Epithelial cell of esophagus (primary cell): ENCODE results near the gene BNIP1.

Experiments used
- DNase-seq: peaks from one replicate; pipeline ENCODE4 v3.0.0; 2010; ENCODE audit warnings: low read depth
- H3K4me3 ChIP-seq: 2 replicates; pipeline ENCODE4 v1.5.1; 2011; ENCODE audit warnings: mild to moderate bottlenecking, low read length, control low read depth
- CTCF ChIP-seq: IDR thresholded peaks from 2 replicates; pipeline ENCODE4 v1.5.1; 2011; ENCODE audit warnings: low read depth, mild to moderate bottlenecking, low read length, control low read depth, inconsistent platforms; ENCODE audit not compliant: insufficient read depth; ENCODE audit errors: missing control alignments

BNIP1 gene

GRCh38 chr5:173197375-173197891 is 53.1 kb downstream of the BNIP1 start:
- no peak overlapping the region for H3K4me3 ChIP-seq
- no peak for TF ChIP-seq CTCF
- no peak for DNase-seq

DNA sequence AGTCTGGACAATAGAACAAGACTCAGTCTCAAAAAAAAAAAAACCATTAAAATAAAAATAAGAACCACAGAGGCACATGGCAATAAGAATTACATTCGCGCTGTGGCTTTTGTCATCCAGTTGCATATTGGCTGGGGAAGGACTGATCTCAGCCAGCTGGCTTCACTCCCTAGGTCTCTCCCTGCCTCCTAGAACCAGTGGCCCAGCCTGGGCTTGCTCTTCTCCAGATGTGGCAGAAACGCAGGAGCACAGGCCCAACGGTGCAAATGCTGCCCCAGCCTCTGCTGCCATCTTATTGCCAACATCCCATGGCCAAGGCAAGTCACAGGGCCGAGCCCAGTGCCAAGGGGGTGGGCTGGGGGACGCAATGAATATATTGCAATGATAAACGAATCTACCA is 53.7 kb downstream of the BNIP1 start:
- H3K4me3 ChIP-seq = no peak overlapping the region
- DNase-seq = no peak

DNA sequence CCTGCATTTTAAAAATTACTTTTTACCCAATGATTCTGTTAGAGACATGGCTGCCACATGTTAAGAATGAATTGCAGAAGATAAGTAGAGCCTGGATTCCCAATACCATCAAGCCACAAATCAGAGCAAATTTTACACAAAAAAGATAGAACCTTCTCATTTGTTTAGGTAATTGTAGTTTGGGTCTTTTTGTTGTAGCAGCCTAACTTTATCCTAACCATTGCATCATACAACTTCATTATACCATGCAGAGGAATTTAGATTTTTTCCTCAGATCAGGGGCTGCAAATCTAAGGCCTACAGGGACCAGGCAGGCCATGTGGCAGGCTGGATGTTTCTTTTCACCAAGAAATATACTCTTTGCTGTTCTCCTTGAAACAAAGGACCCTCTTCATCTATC is 56.0 kb downstream of the BNIP1 start:
- H3K4me3 ChIP-seq = no peak overlapping the region
- DNase-seq = no peak
- no peak for TF ChIP-seq CTCF

More for the DNA sequence above, 53.7 kb downstream of the BNIP1 start:
- TF ChIP-seq CTCF = no peak

DNA sequence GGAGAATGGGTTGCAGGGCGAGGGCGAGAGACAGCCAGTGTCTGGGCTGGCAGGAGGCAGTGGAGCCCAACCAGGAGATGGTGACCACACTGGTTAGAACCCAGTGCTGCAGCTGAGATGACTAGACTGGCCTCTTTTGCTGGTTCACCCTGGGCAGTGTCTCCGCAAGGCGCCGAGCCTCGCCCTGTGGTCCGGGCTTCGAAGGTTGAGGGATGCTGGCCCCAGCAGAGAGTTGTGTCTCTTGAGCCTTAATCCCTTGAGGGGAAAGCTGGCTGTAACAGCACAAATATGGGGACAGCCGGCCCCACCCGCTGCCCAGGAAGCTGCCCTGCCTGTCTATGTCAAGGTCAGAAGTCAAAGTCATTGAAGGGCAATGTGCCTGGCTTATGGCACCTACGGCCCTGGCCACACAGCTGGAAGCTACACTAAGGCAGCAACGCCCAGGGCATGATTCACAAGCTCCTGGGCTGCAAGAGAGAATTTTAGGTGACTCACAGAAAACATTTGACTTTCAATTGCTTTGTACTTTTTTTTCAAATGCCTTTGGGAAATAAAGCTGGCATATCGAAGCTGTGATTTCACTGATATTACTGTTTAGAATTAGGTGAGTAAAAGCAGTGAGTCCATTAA is 57.4 kb downstream of the BNIP1 start:
- no peak for TF ChIP-seq CTCF
- no peak overlapping the region for H3K4me3 ChIP-seq
- peak; percentile 91 for DNase-seq

DNA sequence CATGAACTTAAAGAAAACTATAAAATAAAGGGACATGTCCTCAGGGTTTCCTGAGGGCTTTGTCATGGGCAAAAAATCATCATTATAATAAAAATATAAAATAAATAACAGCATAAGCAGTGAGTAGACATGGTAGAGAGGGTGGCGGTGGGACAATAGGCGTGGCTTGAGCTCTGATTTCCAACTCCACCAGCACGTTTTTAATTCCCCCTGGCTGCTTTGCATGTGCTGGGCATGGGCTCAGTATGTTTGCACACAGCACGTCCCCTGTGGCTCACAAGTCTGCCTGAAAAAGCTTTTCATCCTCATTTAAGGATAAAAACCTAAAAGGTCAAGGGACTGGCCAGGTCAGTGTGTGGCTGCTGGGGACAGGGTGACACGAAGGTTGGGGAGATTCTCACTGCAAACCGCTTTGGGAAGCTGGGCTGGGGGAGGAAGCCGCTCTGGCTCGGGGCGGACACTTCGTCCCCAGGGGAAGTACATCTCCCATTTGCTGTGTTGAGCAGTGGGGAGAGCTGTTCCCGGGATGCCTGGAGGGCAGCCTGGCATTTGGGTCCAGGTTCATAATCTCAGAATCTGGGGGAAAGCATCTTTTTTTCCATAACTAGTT is 58.0 kb downstream of the BNIP1 start:
- TF ChIP-seq CTCF = no peak
- DNase-seq = no peak
- H3K4me3 ChIP-seq = no peak overlapping the region

DNA sequence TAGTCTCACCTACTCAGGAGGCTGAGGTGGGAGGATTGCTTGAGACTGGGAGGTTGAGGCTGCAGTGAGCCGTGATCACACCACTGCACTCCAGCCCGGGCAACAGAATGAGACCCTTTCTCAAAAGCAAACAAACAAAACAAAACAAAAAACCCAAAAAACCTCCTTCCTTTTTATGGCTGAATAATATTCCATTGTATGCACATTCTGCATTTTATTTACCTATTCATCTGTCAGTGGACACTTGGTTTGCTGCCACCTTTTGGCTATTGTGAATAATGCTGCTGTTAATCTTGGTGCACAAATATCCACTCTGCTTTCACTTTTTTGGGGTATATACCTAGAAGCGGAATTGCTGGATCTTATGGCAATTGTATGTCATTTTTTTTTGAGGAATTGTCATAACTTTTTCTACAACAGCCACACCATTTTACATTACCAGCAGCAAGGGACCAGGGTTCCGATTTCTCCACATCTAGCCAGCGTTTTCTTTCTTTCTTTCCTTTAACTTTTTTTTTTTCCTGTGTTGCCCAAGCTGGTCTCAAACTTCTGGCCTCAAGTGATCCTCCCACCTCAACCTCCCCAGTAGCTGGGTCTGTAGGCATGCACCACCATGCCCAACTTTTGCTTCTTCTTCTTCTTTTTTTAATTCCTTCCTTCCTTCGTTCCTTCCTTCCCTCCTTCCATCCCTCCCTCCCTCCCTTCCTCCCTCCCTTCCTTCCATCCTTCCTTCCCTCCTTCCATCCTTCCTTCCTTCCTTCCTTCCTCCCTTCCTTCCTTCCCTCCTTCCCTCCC is 60.1 kb downstream of the BNIP1 start:
- DNase-seq = peak; percentile 47

More for the DNA sequence above, 60.1 kb downstream of the BNIP1 start:
- TF ChIP-seq CTCF = peak; percentile 63
- H3K4me3 ChIP-seq = no peak overlapping the region
